ENCODE measurements around the gene PKHD1. TPM values are rescaled to one million over a fixed set of nuclear protein-coding genes. Genes with fewer than 3 reads are reported as not detected.
A peak's percentile ranks its signal among the peaks of the same experiment; 100 is the strongest.

Gene PKHD1
- total and polyA plus RNA-seq, 2 of the 13 experiments (the other 11 are each of a cell fraction or from before 2014, with no cell fraction given): 0.01 to 0.13 TPM

GRCh38 chr6:52115891-52116604, 28.6 kb upstream of the PKHD1 start:
- TF ChIP-seq ZNF749 (CRISPR knock-in tag; IDR thresholded peaks at IDR 0.05; ENCODE audit: borderline replicate concordance) (no peak), HNRNPK (IDR thresholded peaks at IDR 0.05; ENCODE audit: low read depth, low read length, poor library complexity, severe bottlenecking) (peak; percentile 83), HNRNPL (IDR thresholded peaks at IDR 0.05; ENCODE audit: low read depth, low read length) (no peak), PPARG (CRISPR knock-in tag; conservative IDR thresholded peaks at IDR 0.05) (no peak), ZNF768 (CRISPR knock-in tag; IDR thresholded peaks at IDR 0.05) (no peak), BCL6 (CRISPR knock-in tag; IDR thresholded peaks at IDR 0.05) (no peak)
- TF ChIP-seq, protein P1, sequence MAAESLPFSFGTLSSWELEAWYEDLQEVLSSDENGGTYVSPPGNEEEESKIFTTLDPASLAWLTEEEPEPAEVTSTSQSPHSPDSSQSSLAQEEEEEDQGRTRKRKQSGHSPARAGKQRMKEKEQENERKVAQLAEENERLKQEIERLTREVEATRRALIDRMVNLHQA (CRISPR knock-in tag; IDR thresholded peaks at IDR 0.05): no peak
- ChIA-PET POLR2A (no interaction called here), CTCF (ENCODE audit: low intra/inter-chr PET ratio, low total read pairs) (no interaction called here)
- Histone ChIP-seq H3K4me1 (ENCODE audit: insufficient read depth, low read length) (no peaks in the 10 kb centered on the region), H3K4me3 (replicated peaks in 1 of 3; ENCODE audit: insufficient read depth in 1 of 3, low read depth in 2 of 3, low read length in 3 of 3) (no peak overlapping the region), H3K4me2 (ENCODE audit: low read depth, low read length) (no peak overlapping the region), H3K79me2 (ENCODE audit: insufficient read depth, low read length) (no peaks in the 10 kb centered on the region), H3K27ac (ENCODE audit: extremely low read length, insufficient read depth, low read length) (no peak overlapping the region), H2AFZ (ENCODE audit: low read length) (no peak overlapping the region), H3K36me3 (replicated peaks in 1 of 2; ENCODE audit: control insufficient read depth in 1 of 2, insufficient read depth in 2 of 2, low read length in 2 of 2) (no peaks in the 10 kb centered on the region), H3K27me3 (ENCODE audit: control insufficient read depth in 1 of 2, insufficient read depth in 2 of 2, low read length in 2 of 2) (no peaks in the 10 kb centered on the region), H3K9me3 (ENCODE audit: low read length) (no peaks in the 10 kb centered on the region), H3K9ac (ENCODE audit: insufficient read depth, low read depth, low read length) (no peak overlapping the region), H4K20me1 (ENCODE audit: insufficient read depth, low read length) (no peaks in the 10 kb centered on the region)
- WGBS (ENCODE audit: low lambda C conversion rate): under 1% methylated on average over 3 of the region's 3 CpGs
- in situ Hi-C loops (cut with HindIII; ENCODE audit: extremely low pct_ligation_motif_present, low pct_unique_long_range_greater_than_20kb): no loop called here
- FAIRE-seq: no peak
- DNase-seq (ENCODE audit: low spot score): no peak
- BruUV-seq (replicated peaks): no TSS peak
- no peak for ATAC-seq
- intact Hi-C loops (cut with micrococcal nuclease; ENCODE audit: unreplicated experiment): no loop called here

DNA sequence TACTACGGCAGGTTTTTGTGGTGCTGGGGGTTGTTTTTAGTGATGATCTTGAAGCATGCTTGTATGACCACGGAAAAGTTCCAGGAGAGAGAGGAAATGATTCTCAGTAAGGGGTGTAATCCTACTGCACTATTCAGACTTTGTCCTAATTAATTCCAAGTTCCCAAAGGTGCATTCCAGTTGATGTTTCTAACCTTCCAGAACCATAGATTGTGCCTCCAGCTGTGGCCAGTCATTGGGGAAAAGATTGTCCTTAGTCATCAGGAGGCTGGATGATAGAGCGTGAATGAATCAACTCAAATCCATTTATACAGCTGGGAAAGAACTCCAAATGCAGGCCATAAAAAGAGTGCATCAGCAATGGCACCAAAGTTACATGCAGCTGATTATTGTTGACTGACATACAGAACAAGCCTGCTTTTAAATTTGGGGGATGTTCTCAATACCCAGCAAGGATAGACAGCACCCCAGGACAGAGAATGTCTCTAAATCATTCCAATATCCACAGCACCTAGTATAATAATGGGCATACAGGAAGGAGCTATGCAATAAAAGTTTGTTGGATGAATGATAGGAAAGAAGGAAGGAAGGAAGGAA, 27.8 kb upstream of the PKHD1 start:
- Histone ChIP-seq H3K9ac (ENCODE audit: insufficient read depth, low read depth, low read length) (no peak overlapping the region), H3K27me3 (ENCODE audit: control insufficient read depth in 1 of 2, insufficient read depth in 2 of 2, low read length in 2 of 2) (no peaks in the 10 kb centered on the region), H4K20me1 (ENCODE audit: insufficient read depth, low read length) (no peaks in the 10 kb centered on the region), H3K36me3 (replicated peaks in 1 of 2; ENCODE audit: control insufficient read depth in 1 of 2, insufficient read depth in 2 of 2, low read length in 2 of 2) (no peaks in the 10 kb centered on the region), H3K27ac (ENCODE audit: extremely low read length, insufficient read depth, low read length) (no peak overlapping the region), H2AFZ (ENCODE audit: low read length) (no peak overlapping the region), H3K4me1 (ENCODE audit: insufficient read depth, low read length) (no peaks in the 10 kb centered on the region), H3K9me3 (ENCODE audit: low read length) (no peaks in the 10 kb centered on the region), H3K4me3 (replicated peaks in 1 of 3; ENCODE audit: insufficient read depth in 1 of 3, low read depth in 2 of 3, low read length in 3 of 3) (no peak overlapping the region), H3K4me2 (ENCODE audit: low read depth, low read length) (no peak overlapping the region), H3K79me2 (ENCODE audit: insufficient read depth, low read length) (no peaks in the 10 kb centered on the region)
- intact Hi-C loops (cut with micrococcal nuclease; ENCODE audit: unreplicated experiment) (no loop called here), in situ Hi-C loops (cut with HindIII; ENCODE audit: extremely low pct_ligation_motif_present, low pct_unique_long_range_greater_than_20kb) (no loop called here)
- POLR2A ChIA-PET: no interaction called here
- no peak for ATAC-seq
- FAIRE-seq: no peak
- no TSS peak for BruUV-seq (replicated peaks)
- CTCF ChIA-PET (ENCODE audit: low intra/inter-chr PET ratio, low total read pairs): no interaction called here
- WGBS (ENCODE audit: low lambda C conversion rate): 28% methylated on average over 3 of the region's 3 CpGs
- no peak for DNase-seq (ENCODE audit: low spot score)
- TF ChIP-seq ZNF577 (CRISPR knock-in tag; IDR thresholded peaks at IDR 0.05; ENCODE audit: borderline replicate concordance, low read depth) (no peak), ZNF746 (CRISPR knock-in tag; IDR thresholded peaks at IDR 0.05) (no peak), NFATC3 (CRISPR knock-in tag; IDR thresholded peaks at IDR 0.05) (no peak), HOXA3 (CRISPR knock-in tag; IDR thresholded peaks at IDR 0.05) (no peak), SMAD3 (CRISPR knock-in tag; IDR thresholded peaks at IDR 0.05) (no peak)
- TF ChIP-seq, protein P2, sequence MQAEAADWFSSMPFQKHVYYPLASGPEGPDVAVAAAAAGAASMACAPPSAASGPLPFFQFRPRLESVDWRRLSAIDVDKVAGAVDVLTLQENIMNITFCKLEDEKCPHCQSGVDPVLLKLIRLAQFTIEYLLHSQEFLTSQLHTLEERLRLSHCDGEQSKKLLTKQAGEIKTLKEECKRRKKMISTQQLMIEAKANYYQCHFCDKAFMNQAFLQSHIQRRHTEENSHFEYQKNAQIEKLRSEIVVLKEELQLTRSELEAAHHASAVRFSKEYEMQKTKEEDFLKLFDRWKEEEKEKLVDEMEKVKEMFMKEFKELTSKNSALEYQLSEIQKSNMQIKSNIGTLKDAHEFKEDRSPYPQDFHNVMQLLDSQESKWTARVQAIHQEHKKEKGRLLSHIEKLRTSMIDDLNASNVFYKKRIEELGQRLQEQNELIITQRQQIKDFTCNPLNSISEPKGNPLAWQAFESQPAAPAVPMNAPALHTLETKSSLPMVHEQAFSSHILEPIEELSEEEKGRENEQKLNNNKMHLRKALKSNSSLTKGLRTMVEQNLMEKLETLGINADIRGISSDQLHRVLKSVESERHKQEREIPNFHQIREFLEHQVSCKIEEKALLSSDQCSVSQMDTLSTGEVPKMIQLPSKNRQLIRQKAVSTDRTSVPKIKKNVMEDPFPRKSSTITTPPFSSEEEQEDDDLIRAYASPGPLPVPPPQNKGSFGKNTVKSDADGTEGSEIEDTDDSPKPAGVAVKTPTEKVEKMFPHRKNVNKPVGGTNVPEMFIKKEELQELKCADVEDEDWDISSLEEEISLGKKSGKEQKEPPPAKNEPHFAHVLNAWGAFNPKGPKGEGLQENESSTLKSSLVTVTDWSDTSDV (CRISPR knock-in tag; IDR thresholded peaks at IDR 0.05): no peak
- TF ChIP-seq, protein P3, sequence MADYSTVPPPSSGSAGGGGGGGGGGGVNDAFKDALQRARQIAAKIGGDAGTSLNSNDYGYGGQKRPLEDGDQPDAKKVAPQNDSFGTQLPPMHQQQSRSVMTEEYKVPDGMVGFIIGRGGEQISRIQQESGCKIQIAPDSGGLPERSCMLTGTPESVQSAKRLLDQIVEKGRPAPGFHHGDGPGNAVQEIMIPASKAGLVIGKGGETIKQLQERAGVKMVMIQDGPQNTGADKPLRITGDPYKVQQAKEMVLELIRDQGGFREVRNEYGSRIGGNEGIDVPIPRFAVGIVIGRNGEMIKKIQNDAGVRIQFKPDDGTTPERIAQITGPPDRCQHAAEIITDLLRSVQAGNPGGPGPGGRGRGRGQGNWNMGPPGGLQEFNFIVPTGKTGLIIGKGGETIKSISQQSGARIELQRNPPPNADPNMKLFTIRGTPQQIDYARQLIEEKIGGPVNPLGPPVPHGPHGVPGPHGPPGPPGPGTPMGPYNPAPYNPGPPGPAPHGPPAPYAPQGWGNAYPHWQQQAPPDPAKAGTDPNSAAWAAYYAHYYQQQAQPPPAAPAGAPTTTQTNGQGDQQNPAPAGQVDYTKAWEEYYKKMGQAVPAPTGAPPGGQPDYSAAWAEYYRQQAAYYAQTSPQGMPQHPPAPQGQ (CRISPR knock-in tag; IDR thresholded peaks at IDR 0.05; ENCODE audit: borderline replicate concordance): no peak

Measured in HepG2 (cell line).